HL-60 (cell line): ENCODE results near the gene NUP98.

ENCODE experiments used
- CTCF ChIP-seq: IDR thresholded peaks from one replicate; pipeline ENCODE4 v1.5.1; 2011; ENCODE audit warnings: low read length, control low read depth, inconsistent platforms; ENCODE audit not compliant: insufficient read depth
- POLR2AphosphoS5 ChIP-seq: IDR thresholded peaks from 2 replicates; pipeline ENCODE4 v1.6.1; 2012; ENCODE audit warnings: low read depth
- REST ChIP-seq: IDR thresholded peaks from 2 replicates; pipeline ENCODE4 v1.6.1; 2012; ENCODE audit warnings: low read depth; ENCODE audit not compliant: insufficient replicate concordance

- TF ChIP-seq CTCF (no peak), REST (no peak), POLR2AphosphoS5 (no peak)
Measured at GRCh38 chr11:3660960-3661359, 136.4 kb downstream of the NUP98 start.
